ENCODE measurements around the gene HPS3.

GRCh38 chr3:149181182-149181581 is 51.7 kb downstream of the HPS3 start:
- no peak for TF ChIP-seq CTCF (IDR thresholded peaks at IDR 0.05)
- TF ChIP-seq POLR2A (IDR thresholded peaks at IDR 0.05), result no peak

Data from Peyer's patch (tissue), 4 donors.